ENCODE results near the gene ARHGAP21.
A peak's percentile ranks its signal among the peaks of the same experiment; 100 is the strongest.

The ARHGAP21 gene

DNA sequence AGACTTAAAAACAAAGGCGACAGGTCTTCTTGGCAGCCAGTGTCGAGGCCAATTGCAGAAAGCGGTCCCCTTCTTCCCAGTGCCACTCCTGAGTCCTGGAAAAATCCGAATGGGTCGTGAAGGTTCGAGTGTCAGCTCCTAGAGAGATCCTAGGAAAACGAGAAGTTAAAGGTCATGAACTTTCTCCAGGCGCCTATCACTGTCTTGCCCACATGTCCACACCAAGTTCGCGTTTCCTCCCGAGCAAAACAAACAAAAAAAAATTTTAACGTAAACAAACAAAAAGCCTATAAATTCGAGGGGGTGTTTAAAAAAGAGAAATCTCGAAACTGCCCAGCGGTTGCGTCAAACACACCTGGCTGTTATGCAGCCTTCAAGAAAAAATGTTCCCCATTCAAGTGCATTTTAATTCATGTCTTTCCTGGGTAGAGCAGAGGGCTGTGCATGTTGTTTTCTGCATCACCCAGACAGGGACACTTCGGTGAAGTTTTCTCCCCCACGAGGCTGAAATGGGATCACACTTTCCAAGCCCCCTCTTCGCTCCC is 1.5 kb downstream of the ARHGAP21 start:
- DNase-seq: no peak

GRCh38 chr10:24721229-24722106 is 2.2 kb downstream of the ARHGAP21 start:
- peak; percentile 48 for DNase-seq

DNA sequence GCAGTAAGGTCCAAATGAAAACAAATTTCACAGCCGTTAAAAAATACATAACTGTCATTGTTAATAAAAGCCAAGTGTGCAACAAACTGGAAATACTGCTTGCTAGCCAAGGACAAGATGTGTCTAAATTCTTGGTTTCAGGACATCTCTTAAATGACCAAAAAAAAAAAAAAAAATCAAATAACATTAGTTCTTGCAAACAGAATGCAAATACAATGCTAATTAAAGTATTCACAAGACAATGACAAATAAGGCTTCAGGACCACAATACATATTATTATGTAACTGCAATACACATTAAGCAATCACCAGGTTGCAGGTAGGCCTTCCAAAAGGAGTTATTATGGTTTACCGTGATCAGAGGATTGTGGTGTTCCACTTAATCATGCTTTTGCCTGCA is 3.6 kb downstream of the ARHGAP21 start:
- no peak for DNase-seq

GRCh38 chr10:24718031-24718855 is 5.4 kb downstream of the ARHGAP21 start:
- DNase-seq: no peak

- no peak for DNase-seq
Measured at GRCh38 chr10:24716295-24716694, 7.4 kb downstream of the ARHGAP21 start.

DNA sequence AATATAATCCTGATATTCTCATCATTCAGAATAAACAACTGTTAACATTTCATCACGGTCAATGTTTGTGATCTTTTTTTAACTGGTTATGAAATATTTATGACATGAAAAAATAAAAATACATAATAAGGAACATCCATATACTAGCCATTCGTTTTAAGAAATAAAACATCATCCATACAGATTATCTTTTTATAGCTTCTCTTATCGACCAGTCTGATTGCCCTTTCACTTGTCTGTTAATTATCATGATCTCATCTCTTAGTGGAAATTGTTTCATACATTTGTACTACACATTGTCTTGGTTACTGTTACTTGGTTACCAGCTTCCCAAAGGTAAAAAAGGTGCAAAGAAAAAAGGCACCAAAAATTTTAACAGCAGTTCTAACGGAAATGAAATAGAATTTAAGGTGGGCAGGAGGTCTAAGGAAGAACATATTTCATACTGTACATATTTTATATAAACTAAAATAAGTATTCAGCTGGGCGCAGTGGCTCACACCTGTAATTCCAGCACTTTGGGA is 8.4 kb downstream of the ARHGAP21 start:
- no peak for DNase-seq

DNA sequence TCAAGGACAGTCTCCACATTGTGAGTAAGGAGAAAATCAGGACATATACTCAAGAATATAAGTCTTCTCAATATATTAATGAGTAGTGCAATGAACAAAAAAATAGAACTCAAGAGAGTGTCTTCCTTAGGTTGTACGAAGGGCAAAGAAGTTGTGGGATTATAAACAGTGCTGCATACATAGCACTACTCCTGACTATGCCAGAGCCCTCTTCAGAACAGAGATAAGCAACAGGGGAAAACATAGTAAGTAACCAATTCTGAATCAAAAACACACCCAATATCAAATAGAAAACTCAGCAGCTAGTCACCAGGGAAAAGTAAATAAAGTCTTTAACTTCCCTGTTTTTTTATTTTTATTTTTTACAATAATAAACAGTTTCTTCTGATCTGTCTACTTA is 10.6 kb downstream of the ARHGAP21 start:
- DNase-seq: no peak

DNA sequence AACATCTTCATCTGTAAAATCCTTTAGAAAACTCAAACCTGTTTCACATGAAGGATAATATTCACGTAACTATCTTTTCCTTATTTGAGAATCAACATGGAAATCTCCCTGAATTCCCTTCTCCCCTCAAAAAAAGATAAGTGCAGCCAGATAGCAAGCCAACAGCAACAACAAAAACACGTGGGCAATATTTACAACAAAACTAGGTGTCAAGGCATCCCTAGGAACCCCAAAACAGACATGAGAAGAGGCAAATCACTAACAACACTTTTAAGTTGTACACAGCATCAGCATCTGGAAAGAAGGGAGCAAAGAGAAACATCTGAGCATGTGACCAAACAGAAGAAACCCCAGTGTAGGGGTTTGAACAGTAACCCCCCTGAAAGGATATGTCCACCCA is 12.2 kb downstream of the ARHGAP21 start:
- no peak for DNase-seq

DNA sequence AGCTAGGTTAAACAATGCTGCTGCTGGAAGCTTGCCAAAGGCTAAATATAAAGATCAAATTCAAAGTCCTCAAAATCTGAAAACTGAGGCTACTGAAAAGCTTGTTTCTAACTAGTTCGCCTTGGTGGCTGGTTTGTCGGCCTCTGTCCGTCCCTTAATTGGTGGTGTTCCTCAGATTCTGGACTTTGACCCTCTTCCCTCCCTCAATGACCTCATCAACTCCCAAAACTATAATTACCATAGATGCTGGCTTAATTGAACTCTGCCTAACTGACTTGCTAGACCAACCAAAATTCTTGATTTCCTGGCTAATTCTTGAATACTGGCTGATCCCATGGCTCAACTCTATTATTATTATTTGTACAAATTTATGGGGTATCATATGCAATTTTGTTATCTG is 15.6 kb downstream of the ARHGAP21 start:
- DNase-seq: no peak

DNA sequence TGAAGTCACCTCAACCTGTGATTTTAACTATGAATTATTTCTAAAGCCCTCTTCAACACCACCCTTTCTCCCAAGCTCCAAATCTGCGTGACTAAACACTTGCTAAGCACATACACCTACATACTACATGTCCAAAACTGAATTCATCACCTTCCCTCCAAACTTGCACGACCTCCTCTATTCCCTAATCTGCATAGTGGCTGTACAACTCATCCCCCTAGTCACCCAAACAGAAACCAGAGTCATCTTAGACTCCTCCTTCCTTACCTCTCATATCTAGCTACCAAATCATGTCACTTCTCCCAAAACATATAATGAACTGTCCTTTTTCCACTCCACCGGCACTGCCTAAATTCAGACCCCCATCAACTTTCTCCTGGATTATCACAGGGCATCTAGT is 16.2 kb downstream of the ARHGAP21 start:
- no peak for DNase-seq

GRCh38 chr10:24706479-24707118 is 17.1 kb downstream of the ARHGAP21 start:
- peak; percentile 48 for DNase-seq

DNA sequence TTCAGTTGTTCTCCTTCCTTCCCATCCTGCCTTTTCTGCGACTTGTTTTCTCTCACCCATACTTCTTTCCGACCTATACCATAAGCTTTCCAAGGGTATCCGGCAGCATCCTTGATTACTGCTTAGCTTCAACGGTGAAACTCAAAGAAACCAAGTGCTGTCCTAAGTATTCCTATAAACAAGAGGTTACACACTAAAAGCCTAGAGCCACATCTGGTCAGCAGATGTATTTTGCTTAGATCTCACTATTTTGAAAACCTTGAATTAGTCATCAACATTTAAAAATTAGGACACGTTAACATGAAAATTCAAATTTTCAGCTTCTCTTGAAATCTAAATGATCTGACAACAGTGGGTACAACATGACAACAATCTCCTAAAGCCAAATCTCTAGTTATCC is 20.0 kb downstream of the ARHGAP21 start:
- no peak for DNase-seq

GRCh38 chr10:24701447-24701846 is 22.2 kb downstream of the ARHGAP21 start:
- DNase-seq: no peak

DNA sequence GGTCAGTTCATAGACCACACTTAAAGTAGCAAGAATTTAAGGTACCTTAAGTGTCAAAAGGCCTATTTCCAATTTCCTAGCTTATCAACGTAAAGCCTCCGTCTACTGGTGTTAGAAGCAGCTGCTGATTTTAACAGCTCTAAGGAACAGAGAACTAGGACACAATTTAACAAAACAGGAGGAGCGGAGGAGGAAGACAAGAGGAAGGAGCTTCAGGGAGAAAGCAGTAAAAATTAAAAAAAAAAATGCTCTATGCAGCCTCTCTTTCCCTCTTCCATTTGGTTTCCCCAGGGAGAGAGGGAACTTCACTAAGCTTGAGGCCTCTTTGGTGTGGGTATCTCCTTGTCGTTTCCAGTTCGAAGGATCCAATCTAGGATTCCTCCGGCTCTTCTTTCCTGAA is 22.7 kb downstream of the ARHGAP21 start:
- no peak for DNase-seq

DNA sequence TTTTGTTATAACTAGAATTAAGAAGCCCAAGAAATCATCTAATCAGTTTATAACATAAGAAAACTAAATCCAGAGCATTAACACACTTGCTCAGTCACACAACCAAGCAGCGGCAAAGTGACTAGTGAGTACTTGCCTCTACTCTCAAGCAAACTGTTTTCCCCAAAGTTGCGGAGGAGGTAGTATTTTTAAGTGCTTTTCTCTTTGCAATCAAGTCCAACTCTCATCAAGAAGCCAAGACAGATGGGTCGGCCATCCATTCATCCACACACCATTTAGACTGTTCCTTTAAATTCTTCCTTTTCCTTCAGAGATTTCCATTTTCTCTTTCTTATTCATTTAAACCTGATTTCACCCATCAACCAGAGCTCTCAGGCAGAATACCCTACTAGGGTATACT is 25.4 kb downstream of the ARHGAP21 start:
- DNase-seq: no peak

GRCh38 chr10:24697080-24697479 is 26.6 kb downstream of the ARHGAP21 start:
- DNase-seq: no peak

- DNase-seq: no peak
Measured at GRCh38 chr10:24695452-24695851, 28.2 kb downstream of the ARHGAP21 start.

DNA sequence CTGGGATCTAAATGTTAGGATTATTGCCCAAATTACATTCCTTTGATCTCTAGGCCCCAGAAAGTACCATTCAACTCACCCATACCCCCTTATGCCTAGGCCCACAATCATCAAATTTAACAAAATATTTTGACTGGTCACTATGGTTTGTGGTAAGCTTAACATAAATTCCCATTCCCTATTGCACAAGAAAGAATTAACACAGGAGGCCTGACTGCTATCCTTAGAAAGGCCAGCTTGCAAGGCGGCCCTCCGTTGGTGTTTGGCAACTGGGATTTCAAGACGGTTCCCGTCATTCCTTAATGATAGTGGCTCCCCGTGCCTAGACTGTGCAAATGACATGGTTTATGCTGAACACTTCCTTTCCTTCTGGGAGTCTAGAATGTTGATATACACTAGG is 29.6 kb downstream of the ARHGAP21 start:
- DNase-seq: no peak

- DNase-seq: no peak
Measured at GRCh38 chr10:24690961-24691512, 32.6 kb downstream of the ARHGAP21 start.

- no peak for DNase-seq
Measured at GRCh38 chr10:24685958-24686540, 37.6 kb downstream of the ARHGAP21 start.

DNA sequence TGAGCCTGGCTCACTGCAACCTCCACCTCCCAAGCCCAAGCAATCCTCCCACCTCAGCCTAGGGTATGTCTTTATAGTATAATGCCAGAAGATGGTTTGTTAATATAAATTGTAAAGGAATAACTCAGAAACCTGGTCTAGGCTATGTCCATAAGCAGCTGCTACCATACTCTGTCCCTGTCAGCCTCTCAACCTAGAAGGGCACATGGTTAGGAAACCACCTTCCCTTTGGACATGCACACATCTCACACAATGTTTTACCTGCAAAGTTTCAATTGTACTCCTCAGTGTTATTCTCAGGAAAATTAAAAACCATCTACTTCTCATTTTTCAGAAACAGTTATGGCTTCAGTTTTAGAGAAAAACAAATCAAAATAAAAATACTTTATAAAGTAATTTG is 40.1 kb downstream of the ARHGAP21 start:
- no peak for DNase-seq

DNA sequence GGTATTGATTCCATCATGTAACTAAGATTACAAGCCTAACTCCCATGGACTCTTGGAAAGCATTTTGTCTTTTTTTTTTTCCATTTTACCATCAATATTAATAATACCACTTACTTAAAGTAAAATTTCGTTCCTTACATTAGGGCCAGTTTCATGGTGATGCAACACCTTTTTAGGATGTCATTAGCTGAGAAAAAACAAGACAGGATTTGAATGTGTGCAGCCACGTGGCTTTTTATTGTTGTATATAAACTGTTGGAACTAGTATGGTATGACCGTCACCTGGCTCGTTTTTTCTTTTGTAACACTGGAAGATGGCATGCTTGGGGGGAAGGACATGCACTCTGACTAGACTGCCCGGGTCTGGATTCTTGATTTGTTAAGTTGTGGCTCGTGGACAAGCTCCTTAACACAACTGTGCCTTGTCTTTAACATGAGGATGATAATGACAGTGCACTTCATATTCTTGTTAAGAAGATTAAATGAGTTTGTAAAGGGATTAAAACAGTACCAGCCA is 42.1 kb downstream of the ARHGAP21 start:
- DNase-seq: no peak

Measured in femur (tissue), 1 donor.